Tibial nerve (tissue), 4 donors: ENCODE data around the gene RHOC. TPM values are rescaled to one million over a fixed set of nuclear protein-coding genes. Genes with fewer than 3 reads are reported as not detected.

Experiments
- DNase-seq, 2 donors: peaks; one replicate each; pipeline ENCODE4 v3.0.0-alpha.2; 2019; ENCODE audit warnings: low spot score in 2 of 2
- H3K27ac ChIP-seq, 4 donors: fragments of 200-600 bp; sonication (generic) in 3 of 4; one replicate each; pipeline ENCODE4 v1.5.1; 2017 to 2019; ENCODE audit warnings: mild to moderate bottlenecking in 1 of 4
- H3K27me3 ChIP-seq, 2 donors: fragments of 200-600 bp; sonication (generic) in 1 of 2; one replicate each; pipeline versions ENCODE4 v1.5.1 to v1.6.0; 2017 to 2019
- H3K36me3 ChIP-seq, 3 donors: fragments of 200-600 bp; sonication (generic); one replicate each; pipeline ENCODE4 v1.5.1; 2018 to 2019
- H3K4me1 ChIP-seq, 4 donors: fragments of 200-600 bp; sonication (generic) in 3 of 4; one replicate each; pipeline ENCODE4 v1.5.1; 2017 to 2019
- H3K4me3 ChIP-seq, 4 donors: fragments of 200-600 bp; sonication (generic) in 3 of 4; one replicate each; pipeline ENCODE4 v1.5.1; 2017 to 2019; ENCODE audit warnings: mild to moderate bottlenecking in 1 of 4, moderate library complexity in 1 of 4
- H3K9me3 ChIP-seq, 4 donors: fragments of 200-600 bp; sonication (generic) in 3 of 4; one replicate each; pipeline ENCODE4 v1.5.1; 2017 to 2019
- CTCF ChIP-seq, 5 experiments: fragments of 200-600 bp in 3 of 5; fragments of 450-650 bp in 2 of 5; sonication (generic) in 3 of 5; IDR thresholded peaks; one replicate each; pipeline ENCODE4 v1.5.1; 2016 to 2019; ENCODE audit warnings: antibody characterized with exemption in 5 of 5, mild to moderate bottlenecking in 3 of 5, moderate library complexity in 2 of 5
- EP300 ChIP-seq, 2 donors: sonication (generic); formaldehyde crosslinking; IDR thresholded peaks; one replicate each; pipeline ENCODE4 v1.6.1; 2017; ENCODE audit warnings: antibody characterized with exemption in 2 of 2, mild to moderate bottlenecking in 1 of 2
- POLR2A ChIP-seq, 2 donors: fragments of 450-650 bp; IDR thresholded peaks; one replicate each; pipeline ENCODE4 v1.6.1; 2017; ENCODE audit warnings: antibody characterized with exemption in 2 of 2, mild to moderate bottlenecking in 2 of 2, moderate library complexity in 2 of 2
- WGBS, 2 donors: methylation state at CpG; one replicate each; pipeline ENCODE4 v1.1.5; 2018; 5-methylcytosine and 5-hydroxymethylcytosine counted together
- total RNA-seq, 4 donors: library from RNA; depleted of rRNA; stranded (reverse); fragments of >200 nt; gene quantifications; one replicate each; pipeline ENCODE4 v1.1.0, GENCODE V29; 2016

RHOC gene
- total RNA-seq, 4 donors from 2014 or later: 225 to 297 (median 293) TPM

- no peak for DNase-seq
- WGBS, 2 donors: 53 to 55% methylated on average over 12 of the region's 12 CpGs
- no peaks in the 10 kb centered on the region for H3K9me3 ChIP-seq
- peaks cover 0 to 87% (median 69%) of the 10 kb centered on the region in 4 donors for H3K4me1 ChIP-seq
- peaks cover 3 to 29% (median 5%) of the 10 kb centered on the region in 3 donors for H3K36me3 ChIP-seq
- H3K27ac ChIP-seq: peak overlapping the region; percentile 81 to 100 (median 98)
- no peaks in the 10 kb centered on the region for H3K27me3 ChIP-seq
- no peak overlapping the region for H3K4me3 ChIP-seq
- TF ChIP-seq CTCF (IDR thresholded peaks at IDR 0.05) (no peak), EP300 (IDR thresholded peaks at IDR 0.05) (no peak), POLR2A (IDR thresholded peaks at IDR 0.05) (no peak)
Observed at GRCh38 chr1:112702420-112703261, 4.3 kb downstream of the RHOC start.

GRCh38 chr1:112702067-112702395 is 4.9 kb downstream of the RHOC start:
- Histone ChIP-seq H3K27me3 (no peaks in the 10 kb centered on the region), H3K4me1 (peaks cover 0 to 83% (median 68%) of the 10 kb centered on the region in 4 donors), H3K4me3 (no peak overlapping the region), H3K36me3 (peaks cover 3 to 34% (median 5%) of the 10 kb centered on the region in 3 donors), H3K27ac (peak overlapping the region; percentile 81 to 100 (median 98)), H3K9me3 (no peaks in the 10 kb centered on the region)
- no peak for DNase-seq
- TF ChIP-seq CTCF (IDR thresholded peaks at IDR 0.05) (no peak), POLR2A (IDR thresholded peaks at IDR 0.05) (no peak), EP300 (IDR thresholded peaks at IDR 0.05) (no peak)
- WGBS, 2 donors: 28 to 38% methylated on average over 3 of the region's 3 CpGs

- Histone ChIP-seq H3K9me3 (no peaks in the 10 kb centered on the region), H3K4me3 (no peak overlapping the region), H3K36me3 (peaks cover 3 to 40% (median 5%) of the 10 kb centered on the region in 3 donors), H3K27ac (peak overlapping the region; percentile 81 to 100 (median 98)), H3K27me3 (no peaks in the 10 kb centered on the region), H3K4me1 (peaks cover 0 to 83% (median 68%) of the 10 kb centered on the region in 4 donors)
- TF ChIP-seq EP300 (IDR thresholded peaks at IDR 0.05) (no peak), POLR2A (IDR thresholded peaks at IDR 0.05) (no peak), CTCF (IDR thresholded peaks at IDR 0.05) (no peak)
- DNase-seq: no peak
- 44 to 48% methylated on average over 15 to 17 of the region's 17 CpGs for whole genome bisulfite sequencing, 2 donors
Observed at GRCh38 chr1:112701227-112702066, 5.5 kb downstream of the RHOC start.

GRCh38 chr1:112700290-112701226 is 6.4 kb downstream of the RHOC start:
- peaks cover 3 to 49% (median 5%) of the 10 kb centered on the region in 3 donors for H3K36me3 ChIP-seq
- H3K27ac ChIP-seq: peak overlapping the region; percentile 81 to 100 (median 98)
- H3K4me3 ChIP-seq: no peak overlapping the region
- DNase-seq: peak; percentile 98 to 99
- TF ChIP-seq CTCF (IDR thresholded peaks at IDR 0.05) (peak in 2 of 5 experiments; percentile 36 to 48), EP300 (IDR thresholded peaks at IDR 0.05) (peak; percentile 71 to 91), POLR2A (IDR thresholded peaks at IDR 0.05) (peak in 1 of 2 donors; percentile 56)
- WGBS, 2 donors: 6 to 18% methylated on average over 7 of the region's 7 CpGs
- H3K4me1 ChIP-seq: peaks cover 0 to 77% (median 65%) of the 10 kb centered on the region in 4 donors
- no peaks in the 10 kb centered on the region for H3K27me3 ChIP-seq
- H3K9me3 ChIP-seq: no peaks in the 10 kb centered on the region
